ENCODE measurements around the gene XAF1. TPM values are rescaled to one million over a fixed set of nuclear protein-coding genes. Genes with fewer than 3 reads are reported as not detected.
"Not testable (repeated sequence)": the region's sequence is repeated elsewhere in the genome, so short reads cannot be mapped to it uniquely, and the experiment has no call there.

XAF1 gene
- total RNA-seq, 2 donors from 2014 or later: 33.1 to 51.5 TPM

DNA sequence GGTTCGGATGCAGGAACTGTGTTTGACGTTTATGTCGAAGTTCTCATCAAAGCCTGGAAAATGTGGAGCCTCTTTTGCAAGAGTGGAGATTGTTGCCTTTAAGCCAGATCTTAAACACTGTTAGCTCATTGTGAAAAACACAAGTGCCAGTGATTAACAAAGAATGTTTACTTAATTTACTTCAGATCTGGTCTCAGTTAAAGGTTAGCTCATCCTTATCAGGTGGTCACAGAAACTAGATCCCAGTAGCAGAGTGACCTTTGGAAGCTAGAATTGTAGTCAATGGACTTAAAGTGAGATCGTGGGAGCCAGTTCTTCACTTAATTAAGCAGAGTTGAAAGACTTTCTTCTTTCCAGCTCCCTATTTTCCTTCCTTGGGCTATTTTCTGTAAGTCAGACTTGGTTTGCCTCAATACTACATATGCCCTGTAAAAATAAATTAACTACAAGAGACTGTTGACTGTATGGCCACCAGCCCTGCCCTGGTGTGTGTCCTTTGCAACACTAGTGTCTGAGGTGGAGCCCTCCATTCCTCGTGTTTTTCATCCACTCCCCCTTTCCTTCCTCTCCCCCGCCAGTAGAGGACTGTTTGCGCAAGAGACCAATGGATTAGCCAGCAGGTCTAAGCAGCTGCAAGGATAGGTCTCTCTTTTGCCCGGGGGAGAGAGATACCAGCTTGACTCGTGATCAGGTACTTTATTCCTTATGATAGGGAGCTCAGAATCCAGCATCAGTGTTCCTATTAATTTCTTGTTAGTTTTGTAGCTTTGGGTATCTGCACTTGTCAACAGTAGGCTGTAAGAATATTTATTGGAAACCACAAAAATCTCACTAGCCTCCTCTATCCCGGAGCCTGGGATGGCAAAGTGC lies 40.4 kb downstream of the XAF1 start:
- intact Hi-C loops (cut with DNase I): no loop called here
- no peak for DNase-seq (ENCODE audit: low spot score)

DNA sequence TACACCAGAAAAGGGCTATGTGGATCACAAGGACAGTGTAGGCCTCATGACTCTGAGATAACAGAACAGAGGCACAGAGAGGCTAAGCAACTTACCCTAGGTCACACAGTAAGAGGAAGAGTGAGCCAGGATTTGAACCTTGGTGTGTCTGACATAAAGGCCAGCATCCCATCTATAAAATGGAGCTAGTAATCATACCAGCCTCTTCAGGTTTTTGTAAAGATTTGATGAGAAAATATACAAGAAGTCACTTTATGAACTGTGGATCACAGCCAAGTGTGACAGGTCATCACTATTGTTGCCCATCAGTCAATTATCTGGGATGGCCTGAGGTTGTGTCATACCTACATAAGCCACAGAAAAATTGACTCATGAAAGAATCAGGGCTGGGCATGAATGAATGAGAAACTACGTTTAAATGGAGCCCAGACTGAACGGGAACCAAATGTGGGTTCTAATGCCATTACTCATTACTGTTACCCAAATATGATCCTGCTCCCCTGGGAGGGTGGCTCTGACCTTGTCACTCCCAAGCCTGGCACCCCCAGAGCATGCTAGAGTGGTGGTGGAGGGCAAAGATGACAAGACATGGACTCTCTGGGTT lies 41.1 kb downstream of the XAF1 start:
- DNase-seq (ENCODE audit: low spot score): no peak
- intact Hi-C loops (cut with DNase I): no loop called here

DNA sequence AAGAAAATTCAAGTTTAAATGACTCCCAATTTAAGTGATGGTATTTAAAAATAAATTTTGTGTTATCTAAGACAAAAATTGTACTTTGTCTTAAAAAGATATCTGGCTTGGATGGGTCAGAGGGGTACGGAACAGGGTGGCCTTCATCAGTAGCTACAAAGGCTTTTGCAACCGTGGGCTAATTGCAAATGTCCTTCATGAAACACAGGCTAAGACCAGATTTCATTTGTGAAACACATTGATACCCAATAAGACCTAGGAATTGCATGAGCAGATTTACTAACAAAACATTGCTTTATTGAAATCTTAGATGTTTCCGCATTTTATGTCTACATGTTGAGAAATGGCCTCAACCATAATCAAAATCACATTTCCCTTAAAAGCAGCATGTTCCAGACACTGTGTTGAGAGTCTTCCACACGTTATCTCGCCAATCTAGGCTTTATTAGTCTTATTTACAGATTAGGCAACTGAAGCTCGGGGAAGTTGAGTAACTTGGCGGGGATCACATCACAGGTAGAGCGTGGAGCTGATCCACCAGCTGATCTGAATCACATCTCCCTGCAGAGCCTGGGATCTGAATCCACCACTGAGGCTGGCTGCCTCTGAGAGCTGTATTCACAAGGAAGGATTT lies 42.0 kb downstream of the XAF1 start:
- intact Hi-C loops (cut with DNase I): no loop called here

DNA sequence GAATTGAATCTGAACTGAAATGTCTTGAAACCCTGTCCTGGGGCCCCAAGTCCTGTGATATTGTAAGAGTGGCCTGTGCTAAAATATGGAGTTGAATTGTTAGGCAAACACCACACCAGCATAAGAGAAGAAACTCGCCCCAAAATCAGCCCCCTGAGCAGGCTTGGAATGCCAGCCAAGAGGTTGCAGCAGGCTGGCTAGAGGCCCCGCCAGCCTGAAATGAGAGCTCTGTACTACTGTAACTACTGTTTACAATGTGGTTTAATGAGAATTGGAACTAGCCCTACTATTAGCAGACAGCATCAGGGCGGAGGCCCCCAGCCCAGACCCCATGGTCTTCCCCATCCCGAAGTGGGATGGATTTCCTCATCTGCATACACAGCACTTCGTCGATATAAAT lies 43.9 kb downstream of the XAF1 start:
- intact Hi-C loops (cut with DNase I): no loop called here
- DNase-seq (ENCODE audit: low spot score): no peak

More for the DNA sequence above, 42.0 kb downstream of the XAF1 start:
- DNase-seq (ENCODE audit: low spot score): no peak

DNA sequence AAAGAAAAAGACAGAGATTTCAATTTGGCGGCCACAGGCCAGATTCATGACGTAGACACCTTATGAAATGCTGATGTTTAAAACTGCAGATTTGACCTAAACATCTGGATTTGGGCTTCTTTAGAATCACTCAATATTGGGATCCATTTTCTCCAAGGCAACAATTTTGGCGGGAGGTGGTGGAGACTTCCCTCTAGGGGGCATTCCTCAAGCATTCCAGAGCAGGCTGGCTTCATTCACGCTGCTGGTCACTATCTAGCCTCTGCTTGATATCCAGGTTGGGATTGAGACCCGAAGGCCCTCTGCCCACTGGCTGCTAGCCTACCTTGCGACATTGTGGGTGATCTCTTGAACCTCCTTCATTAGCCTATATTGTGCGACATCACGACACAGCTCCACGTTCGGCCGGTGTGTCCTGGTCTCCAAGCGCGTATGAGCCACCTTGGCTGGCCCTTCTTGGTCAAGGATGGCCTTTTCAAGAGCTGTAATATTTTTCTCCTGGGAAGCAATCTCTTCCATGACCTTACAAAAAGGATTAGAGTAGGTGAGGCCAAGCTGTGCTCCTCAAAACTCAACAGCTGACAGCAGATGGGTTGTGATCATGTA lies 44.7 kb downstream of the XAF1 start:
- intact Hi-C loops (cut with DNase I): no loop called here
- no peak for DNase-seq (ENCODE audit: low spot score)

DNA sequence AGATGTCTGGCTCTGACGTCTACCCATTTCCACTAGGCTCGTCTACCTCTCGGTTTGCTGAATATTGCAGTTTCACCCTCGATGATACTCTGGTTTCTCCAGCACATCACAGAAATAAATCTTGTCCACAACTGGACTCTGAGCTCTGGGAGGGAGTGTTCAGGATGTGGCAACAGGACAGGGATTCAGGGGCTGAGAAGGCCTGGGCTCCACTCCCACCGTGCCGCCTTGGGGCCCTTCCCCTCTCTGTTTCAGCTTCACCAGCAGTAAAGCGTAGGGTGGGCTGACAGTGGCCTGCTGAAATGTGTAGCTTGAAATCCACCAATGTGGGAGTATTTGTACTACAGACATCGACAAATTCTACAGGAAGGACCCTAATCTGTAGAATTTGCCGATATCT lies 55.7 kb downstream of the XAF1 start:
- intact Hi-C loops (cut with DNase I): no loop called here

DNA sequence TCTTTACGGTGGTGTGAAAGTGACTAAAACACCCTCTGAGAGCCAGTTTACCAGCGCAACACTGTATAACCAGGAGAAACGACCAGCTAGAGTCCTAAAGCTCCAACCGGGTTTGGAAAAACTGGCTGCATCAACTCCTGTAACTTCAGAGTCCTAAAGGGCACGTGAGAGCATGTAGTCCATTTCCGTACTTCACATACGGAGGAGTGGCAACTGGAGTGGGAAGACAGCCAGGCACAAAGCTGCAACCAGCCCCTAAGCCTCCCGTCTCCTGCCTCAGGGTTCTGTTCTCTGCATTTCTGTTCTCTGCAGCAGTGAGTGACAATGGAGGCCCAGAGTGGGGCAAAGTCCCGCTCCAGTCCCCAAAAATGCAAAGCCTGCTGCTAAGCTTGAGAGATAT lies 56.4 kb downstream of the XAF1 start:
- intact Hi-C loops (cut with DNase I): no loop called here
- DNase-seq (ENCODE audit: low spot score): no peak

More for the DNA sequence above, 55.7 kb downstream of the XAF1 start:
- no peak for DNase-seq (ENCODE audit: low spot score)

DNA sequence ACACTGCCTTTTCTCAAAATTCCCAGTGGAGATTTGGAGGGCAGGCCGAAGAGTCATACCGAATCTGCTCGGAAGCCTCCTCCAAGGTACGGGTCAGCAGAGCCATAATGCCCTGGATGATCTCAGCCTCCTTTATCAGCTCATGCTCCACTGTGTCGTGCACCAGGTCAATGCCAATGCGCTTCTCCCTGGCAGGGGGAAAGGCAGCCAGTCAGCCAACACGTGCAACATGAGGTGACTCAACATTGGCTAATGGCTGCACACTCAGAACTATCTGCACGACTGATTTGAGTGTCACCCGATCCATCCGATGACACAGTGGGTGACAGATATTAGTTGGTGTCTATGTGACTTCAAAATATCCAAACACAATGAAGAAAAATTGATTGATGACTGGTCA lies 59.9 kb downstream of the XAF1 start:
- intact Hi-C loops (cut with DNase I): no loop called here
- DNase-seq (ENCODE audit: low spot score): no peak

DNA sequence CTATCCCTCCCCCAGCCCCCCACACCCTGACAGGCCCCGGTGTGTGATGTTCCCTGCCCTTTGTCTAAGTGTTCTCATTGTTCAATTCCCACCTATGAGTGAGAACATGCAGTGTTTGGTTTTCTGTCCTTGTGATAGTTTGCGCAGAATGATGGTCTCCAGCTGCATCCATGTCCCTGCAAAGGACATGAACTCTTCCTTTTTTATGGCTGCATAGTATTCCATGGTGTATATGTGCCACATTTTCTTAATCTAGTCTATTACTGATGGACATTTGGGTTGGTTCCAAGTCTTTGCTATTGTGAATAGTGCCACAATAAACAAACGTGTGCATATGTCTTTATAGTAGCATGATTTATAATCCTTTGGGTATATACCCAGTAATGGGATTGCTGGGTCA lies 60.5 kb downstream of the XAF1 start:
- intact Hi-C loops (cut with DNase I); DNase-seq (ENCODE audit: low spot score): not testable (repeated sequence)

DNA sequence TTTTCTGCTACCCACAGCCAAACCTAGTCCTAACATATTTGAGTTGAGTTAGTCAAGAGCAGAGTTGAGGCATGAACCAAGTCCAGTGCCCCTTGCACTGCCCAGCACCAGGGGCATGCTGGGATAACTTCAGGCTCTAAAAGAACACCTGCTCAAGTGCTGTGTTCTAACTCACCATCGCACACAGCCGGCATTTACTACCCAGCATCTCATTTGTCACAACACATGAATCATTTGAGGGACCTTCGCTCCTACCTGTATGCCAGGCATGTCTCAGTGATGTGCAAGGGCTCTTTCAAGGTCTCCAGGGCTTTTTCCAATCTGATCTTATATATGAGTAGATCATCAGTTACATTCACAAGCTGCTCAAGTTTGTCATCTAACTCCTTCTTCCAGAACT lies 63.1 kb downstream of the XAF1 start:
- DNase-seq (ENCODE audit: low spot score): no peak
- intact Hi-C loops (cut with DNase I): no loop called here

DNA sequence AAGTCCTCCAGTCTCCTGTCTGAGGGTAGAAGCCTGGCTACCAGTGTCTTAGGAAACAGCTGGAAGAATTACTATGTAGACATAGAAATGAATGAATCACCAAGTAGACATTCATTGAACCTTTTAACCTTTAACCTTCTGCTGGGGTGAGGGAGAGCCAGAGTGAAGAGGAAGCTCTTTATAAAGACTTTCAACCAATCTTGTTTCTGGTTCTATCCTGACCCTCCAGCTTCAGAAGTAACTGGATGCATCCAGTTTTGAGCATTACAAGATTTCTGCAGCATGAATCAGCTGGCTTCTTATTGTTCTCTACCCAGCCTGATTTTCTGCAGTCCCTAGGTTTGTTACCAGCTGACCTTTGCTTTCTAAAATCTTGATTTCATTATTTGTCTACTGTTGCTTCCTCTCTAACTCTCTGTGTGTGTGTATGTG lies 67.2 kb downstream of the XAF1 start:
- intact Hi-C loops (cut with DNase I): no loop called here
- DNase-seq (ENCODE audit: low spot score): no peak

Other genes starting within 250 kb of the XAF1 start
- gene PITPNM3, start 199.5 kb upstream of the XAF1 start, total RNA-seq: 10 to 100 TPM; 13.4 to 26.6 TPM
- 10 to 100 TPM; 17.7 to 21.6 TPM for gene KIAA0753, start 115.3 kb upstream of the XAF1 start, total RNA-seq
- 10 to 100 TPM; 43.2 to 55.9 TPM for gene TXNDC17, start 115.0 kb upstream of the XAF1 start, total RNA-seq
- gene MED31, start 104.4 kb upstream of the XAF1 start, total RNA-seq: 10 to 100 TPM; 14.3 to 16.9 TPM
- 1 to 10 TPM in 1 of 2 donors, under 1 TPM in 1; 0.81 to 1.2 TPM for gene C17orf100, start 104.3 kb upstream of the XAF1 start, total RNA-seq
- gene SLC13A5, start 42.7 kb upstream of the XAF1 start, total RNA-seq: under 1 TPM in 1 of 2 donors, not detected in 1; 0.10 TPM
- gene FBXO39, start 20.2 kb downstream of the XAF1 start, total RNA-seq: under 1 TPM in 1 of 2 donors, not detected in 1; 0.67 TPM
- not detected for gene TEKT1, start 75.7 kb downstream of the XAF1 start, total RNA-seq
- under 1 TPM in 1 of 2 donors, not detected in 1; 0.14 TPM for gene ALOX12, start 240.0 kb downstream of the XAF1 start, total RNA-seq

Measured in posterior vena cava (tissue), 2 donors.